Measurements from ENCODE around the gene CD200R1. TPM values are rescaled to one million over a fixed set of nuclear protein-coding genes. Genes with fewer than 3 reads are reported as not detected.
A peak's percentile ranks its signal among the peaks of the same experiment; 100 is the strongest.

The CD200R1 gene
- total RNA-seq, 1 experiment from 2014 or later: not detected

DNA sequence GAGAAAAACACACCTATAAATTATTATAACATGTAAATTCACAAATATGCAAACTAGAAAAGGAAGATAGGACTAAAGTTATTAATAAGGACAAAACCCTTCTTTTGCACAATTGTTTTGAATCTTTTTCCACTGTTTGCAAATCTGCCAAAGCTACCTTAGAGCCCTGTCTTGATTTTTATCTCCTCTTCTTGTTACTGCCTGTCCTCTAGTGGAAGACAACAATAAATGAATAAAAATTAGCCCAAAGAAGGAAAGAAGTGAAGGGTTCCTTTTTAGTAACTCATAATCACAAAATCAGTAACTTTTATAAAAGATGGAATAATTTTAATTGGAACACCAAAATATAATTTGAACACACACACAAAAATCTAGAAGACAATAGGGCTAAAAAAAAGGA, 2.7 kb downstream of the CD200R1 start:
- intact Hi-C loops (cut with micrococcal nuclease): loop anchor here (10.0 kb wide), 1 partner anchor 857 kb away; no protein-coding TSS in a partner anchor

GRCh38 chr3:112967828-112968227, 7.1 kb downstream of the CD200R1 start:
- ATAC-seq (no peak), DNase-seq (ENCODE audit: low read depth, low spot score) (no peak)
- Histone ChIP-seq H3K4me1 (ENCODE audit: control insufficient read depth in 1 of 2, insufficient read depth in 2 of 2, low read length in 2 of 2) (no peaks in the 10 kb centered on the region), H3K79me2 (ENCODE audit: insufficient read depth, low read length) (no peaks in the 10 kb centered on the region), H3K27me3 (ENCODE audit: insufficient read depth, low read length) (0 out of 2 replicates have a peak, but pooled peaks cover 4% of the 10 kb centered on the region), H3K9ac (ENCODE audit: low read length) (no peak overlapping the region), H4K20me1 (ENCODE audit: insufficient read depth) (no peaks in the 10 kb centered on the region), H3K4me2 (ENCODE audit: low read length) (no peak overlapping the region), H2AFZ (ENCODE audit: low read depth, low read length, poor library complexity, severe bottlenecking) (no peak overlapping the region), H3K27ac (ENCODE audit: low read depth, low read length) (no peak overlapping the region), H3K36me3 (ENCODE audit: control insufficient read depth in 1 of 2, insufficient read depth in 2 of 2, low read length in 2 of 2) (no peaks in the 10 kb centered on the region), H3K9me3 (ENCODE audit: control insufficient read depth in 1 of 2, insufficient read depth in 1 of 2, low read depth in 1 of 2, low read length in 2 of 2) (0 out of 4 replicates have a peak, but pooled peaks cover 0 to 3% of the 10 kb centered on the region in 2 experiments), H3K4me3 (replicated peaks in 1 of 2; ENCODE audit: low read depth in 1 of 2, low read length in 2 of 2) (no peak overlapping the region), H3K9me2 (ENCODE audit: insufficient read depth) (no peaks in the 10 kb centered on the region)
- intact Hi-C loops (cut with micrococcal nuclease): no loop called here
- RAD21 ChIA-PET (ENCODE audit: low non-redundant PET in 1 of 2, low total read pairs in 2 of 2, uncharacterized antibody in 2 of 2, unreplicated experiment in 2 of 2): no interaction called here
- POLR2A ChIA-PET: no interaction called here
- CTCF ChIA-PET: interaction anchor here (0.9 kb wide), 1 partner anchor 233 kb away, joined by 3 read pairs; no protein-coding TSS in a partner anchor
- no TSS peak for BruUV-seq (replicated peaks)
- TF ChIP-seq TCF7L2 (IDR thresholded peaks at IDR 0.05; ENCODE audit: borderline replicate concordance, extremely low read depth, insufficient read depth, insufficient read length) (no peak), SRF (IDR thresholded peaks at IDR 0.05; ENCODE audit: low read depth) (no peak), RAD21 (IDR thresholded peaks at IDR 0.05; ENCODE audit: low read depth) (no peak), FOSL1 (IDR thresholded peaks at IDR 0.05; ENCODE audit: low read depth) (no peak), CEBPB (IDR thresholded peaks at IDR 0.05; ENCODE audit: low read depth) (no peak), ZNF274 (IDR thresholded peaks at IDR 0.05; ENCODE audit: low read depth, low read length) (no peak), EGR1 (IDR thresholded peaks at IDR 0.05; ENCODE audit: low read depth) (no peak), ZBTB33 (IDR thresholded peaks at IDR 0.05; ENCODE audit: extremely low read depth, insufficient replicate concordance, low read length) (no peak), POLR2A (IDR thresholded peaks at IDR 0.05; ENCODE audit: borderline replicate concordance, extremely low read depth, insufficient read depth, insufficient read length) (no peak), CTCF (IDR thresholded peaks at IDR 0.05 in 2 of 3, conservative IDR thresholded peaks at IDR 0.05 in 1 of 3; ENCODE audit: borderline replicate concordance in 1 of 3, insufficient read depth in 1 of 3, low read depth in 2 of 3, low read length in 2 of 3) (no peak), ELF1 (IDR thresholded peaks at IDR 0.05; ENCODE audit: borderline replicate concordance, low read depth) (no peak)
- TF ChIP-seq, protein P1, sequence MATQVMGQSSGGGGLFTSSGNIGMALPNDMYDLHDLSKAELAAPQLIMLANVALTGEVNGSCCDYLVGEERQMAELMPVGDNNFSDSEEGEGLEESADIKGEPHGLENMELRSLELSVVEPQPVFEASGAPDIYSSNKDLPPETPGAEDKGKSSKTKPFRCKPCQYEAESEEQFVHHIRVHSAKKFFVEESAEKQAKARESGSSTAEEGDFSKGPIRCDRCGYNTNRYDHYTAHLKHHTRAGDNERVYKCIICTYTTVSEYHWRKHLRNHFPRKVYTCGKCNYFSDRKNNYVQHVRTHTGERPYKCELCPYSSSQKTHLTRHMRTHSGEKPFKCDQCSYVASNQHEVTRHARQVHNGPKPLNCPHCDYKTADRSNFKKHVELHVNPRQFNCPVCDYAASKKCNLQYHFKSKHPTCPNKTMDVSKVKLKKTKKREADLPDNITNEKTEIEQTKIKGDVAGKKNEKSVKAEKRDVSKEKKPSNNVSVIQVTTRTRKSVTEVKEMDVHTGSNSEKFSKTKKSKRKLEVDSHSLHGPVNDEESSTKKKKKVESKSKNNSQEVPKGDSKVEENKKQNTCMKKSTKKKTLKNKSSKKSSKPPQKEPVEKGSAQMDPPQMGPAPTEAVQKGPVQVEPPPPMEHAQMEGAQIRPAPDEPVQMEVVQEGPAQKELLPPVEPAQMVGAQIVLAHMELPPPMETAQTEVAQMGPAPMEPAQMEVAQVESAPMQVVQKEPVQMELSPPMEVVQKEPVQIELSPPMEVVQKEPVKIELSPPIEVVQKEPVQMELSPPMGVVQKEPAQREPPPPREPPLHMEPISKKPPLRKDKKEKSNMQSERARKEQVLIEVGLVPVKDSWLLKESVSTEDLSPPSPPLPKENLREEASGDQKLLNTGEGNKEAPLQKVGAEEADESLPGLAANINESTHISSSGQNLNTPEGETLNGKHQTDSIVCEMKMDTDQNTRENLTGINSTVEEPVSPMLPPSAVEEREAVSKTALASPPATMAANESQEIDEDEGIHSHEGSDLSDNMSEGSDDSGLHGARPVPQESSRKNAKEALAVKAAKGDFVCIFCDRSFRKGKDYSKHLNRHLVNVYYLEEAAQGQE (IDR thresholded peaks at IDR 0.05; ENCODE audit: low read depth): no peak

More for the DNA sequence above, 2.7 kb downstream of the CD200R1 start:
- Histone ChIP-seq H3K4me1 (ENCODE audit: control insufficient read depth in 1 of 2, insufficient read depth in 2 of 2, low read length in 2 of 2) (no peaks in the 10 kb centered on the region), H3K4me2 (ENCODE audit: low read length) (no peak overlapping the region), H3K9me3 (ENCODE audit: control insufficient read depth in 1 of 2, insufficient read depth in 1 of 2, low read depth in 1 of 2, low read length in 2 of 2) (no peaks in the 10 kb centered on the region), H3K9me2 (ENCODE audit: insufficient read depth) (no peaks in the 10 kb centered on the region), H3K36me3 (ENCODE audit: control insufficient read depth in 1 of 2, insufficient read depth in 2 of 2, low read length in 2 of 2) (no peaks in the 10 kb centered on the region), H3K4me3 (replicated peaks in 1 of 2; ENCODE audit: low read depth in 1 of 2, low read length in 2 of 2) (no peak overlapping the region), H4K20me1 (ENCODE audit: insufficient read depth) (no peaks in the 10 kb centered on the region), H3K27ac (ENCODE audit: low read depth, low read length) (no peak overlapping the region), H3K9ac (ENCODE audit: low read length) (no peak overlapping the region), H3K79me2 (ENCODE audit: insufficient read depth, low read length) (no peaks in the 10 kb centered on the region), H2AFZ (ENCODE audit: low read depth, low read length, poor library complexity, severe bottlenecking) (no peak overlapping the region), H3K27me3 (ENCODE audit: insufficient read depth, low read length) (0 out of 2 replicates have a peak, but pooled peaks cover 4% of the 10 kb centered on the region)
- ChIA-PET RAD21 (ENCODE audit: low non-redundant PET in 1 of 2, low total read pairs in 2 of 2, uncharacterized antibody in 2 of 2, unreplicated experiment in 2 of 2) (no interaction called here), POLR2A (no interaction called here), CTCF (no interaction called here)
- no TSS peak for BruUV-seq (replicated peaks)
- ATAC-seq (no peak), DNase-seq (ENCODE audit: low read depth, low spot score) (no peak)
- TF ChIP-seq RAD21 (IDR thresholded peaks at IDR 0.05; ENCODE audit: low read depth) (peak; percentile 31; the same call in 1 of the 2 replicates), TCF7L2 (IDR thresholded peaks at IDR 0.05; ENCODE audit: borderline replicate concordance, extremely low read depth, insufficient read depth, insufficient read length) (no peak)

Data from HCT116 (cell line).